Uterus (tissue), 2 donors: ENCODE measurements around the gene GRAP.

Source experiments
- CTCF ChIP-seq, 4 experiments: fragments of 200-600 bp in 2 of 4; fragments of 450-650 bp in 2 of 4; sonication (generic) in 2 of 4; IDR thresholded peaks; one replicate each; pipeline ENCODE4 v1.5.1; 2016 to 2019; ENCODE audit warnings: antibody characterized with exemption in 4 of 4, mild to moderate bottlenecking in 2 of 4, moderate library complexity in 1 of 4
- POLR2A ChIP-seq, 2 donors: fragments of 450-650 bp; IDR thresholded peaks; one replicate each; pipeline ENCODE4 v1.6.1; 2016; ENCODE audit warnings: antibody characterized with exemption in 2 of 2, mild to moderate bottlenecking in 1 of 2, moderate library complexity in 1 of 2

- TF ChIP-seq CTCF (IDR thresholded peaks at IDR 0.05) (no peak), POLR2A (IDR thresholded peaks at IDR 0.05) (no peak)
Measured at GRCh38 chr17:18978050-18978449, 68.7 kb downstream of the GRAP start.
